AG04450 (cell line): ENCODE data around the gene RIPK4. TPM values are rescaled to one million over a fixed set of nuclear protein-coding genes. Genes with fewer than 3 reads are reported as not detected.

Experiments
- CTCF ChIA-PET: fragments of 300-600, 350-600 bp; formaldehyde crosslinking; extraction: SDS; loops from one replicate; lab custom pipeline; 2022; ENCODE audit warnings: antibody characterized with exemption, inconsistent platforms; lab: Charles Lee
- POLR2A ChIA-PET: fragments of 350-600 bp; formaldehyde crosslinking; extraction: SDS; loops from one replicate; lab custom pipeline; 2021; ENCODE audit warnings: antibody characterized with exemption, inconsistent platforms; lab: Yijun Ruan, JAX
- DNase-seq: peaks from one replicate; pipeline ENCODE4 v3.0.0-alpha.2; 2011; ENCODE audit warnings: low read depth, low spot score
- H3K27ac ChIP-seq: one replicate; pipeline ENCODE4 v1.5.1; 2012; ENCODE audit warnings: low read depth, low read length, control low read depth
- H3K27me3 ChIP-seq: one replicate; pipeline ENCODE4 v1.6.0; 2012; ENCODE audit warnings: low read length; ENCODE audit not compliant: control insufficient read depth, insufficient read depth
- H3K4me3 ChIP-seq: 2 replicates; pipeline ENCODE4 v1.5.1; 2011; ENCODE audit warnings: mild to moderate bottlenecking, low read depth, low read length, control low read depth
- H3K9me3 ChIP-seq: 2 replicates; pipeline ENCODE4 v1.5.1; 2012; ENCODE audit warnings: low read length; ENCODE audit not compliant: control insufficient read depth, insufficient read depth
- polyA plus RNA-seq: library from polyadenylated mRNA; depleted of rRNA; stranded (reverse); fragments of >200 nt; gene quantifications from 2 replicates; pipeline ENCODE4 v1.2.3, GENCODE V29; 2011
- TF ChIP-seq, protein P1 (sequence below): IDR thresholded peaks from 2 replicates; pipeline ENCODE4 v1.5.1; 2011; ENCODE audit warnings: low read depth, low read length, control low read depth, inconsistent platforms

Gene RIPK4
- polyA plus RNA-seq, 1 experiment, result not detected

DNA sequence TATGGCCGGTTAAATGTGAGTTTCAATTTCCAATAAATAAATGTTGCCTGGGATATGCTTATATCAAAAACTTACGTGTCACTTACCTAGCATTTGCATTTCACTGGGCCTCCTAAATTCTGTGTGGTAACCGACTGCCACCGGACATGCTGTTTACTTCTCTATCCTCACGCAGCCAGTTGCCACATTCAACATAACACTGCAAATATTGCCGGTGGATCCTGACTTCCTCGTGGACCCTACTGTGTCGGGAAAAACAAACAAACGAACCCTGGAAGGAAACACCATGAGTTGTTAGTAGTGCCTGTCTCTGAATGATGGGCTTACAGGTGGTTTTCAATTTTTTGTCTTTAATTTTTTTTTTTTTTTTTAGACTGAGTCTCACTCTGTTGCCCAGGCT, 54.1 kb downstream of the RIPK4 start:
- CTCF ChIA-PET, result no interaction called here
- POLR2A ChIA-PET, result no interaction called here
- TF ChIP-seq, protein P1, sequence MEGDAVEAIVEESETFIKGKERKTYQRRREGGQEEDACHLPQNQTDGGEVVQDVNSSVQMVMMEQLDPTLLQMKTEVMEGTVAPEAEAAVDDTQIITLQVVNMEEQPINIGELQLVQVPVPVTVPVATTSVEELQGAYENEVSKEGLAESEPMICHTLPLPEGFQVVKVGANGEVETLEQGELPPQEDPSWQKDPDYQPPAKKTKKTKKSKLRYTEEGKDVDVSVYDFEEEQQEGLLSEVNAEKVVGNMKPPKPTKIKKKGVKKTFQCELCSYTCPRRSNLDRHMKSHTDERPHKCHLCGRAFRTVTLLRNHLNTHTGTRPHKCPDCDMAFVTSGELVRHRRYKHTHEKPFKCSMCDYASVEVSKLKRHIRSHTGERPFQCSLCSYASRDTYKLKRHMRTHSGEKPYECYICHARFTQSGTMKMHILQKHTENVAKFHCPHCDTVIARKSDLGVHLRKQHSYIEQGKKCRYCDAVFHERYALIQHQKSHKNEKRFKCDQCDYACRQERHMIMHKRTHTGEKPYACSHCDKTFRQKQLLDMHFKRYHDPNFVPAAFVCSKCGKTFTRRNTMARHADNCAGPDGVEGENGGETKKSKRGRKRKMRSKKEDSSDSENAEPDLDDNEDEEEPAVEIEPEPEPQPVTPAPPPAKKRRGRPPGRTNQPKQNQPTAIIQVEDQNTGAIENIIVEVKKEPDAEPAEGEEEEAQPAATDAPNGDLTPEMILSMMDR, result no peak
- Histone ChIP-seq H3K27ac (no peak overlapping the region), H3K4me3 (no peak overlapping the region), H3K9me3 (no peaks in the 10 kb centered on the region; the same call in 1 of the 2 replicates), H3K27me3 (peaks cover 65% of the 10 kb centered on the region)
- no peak for DNase-seq

DNA sequence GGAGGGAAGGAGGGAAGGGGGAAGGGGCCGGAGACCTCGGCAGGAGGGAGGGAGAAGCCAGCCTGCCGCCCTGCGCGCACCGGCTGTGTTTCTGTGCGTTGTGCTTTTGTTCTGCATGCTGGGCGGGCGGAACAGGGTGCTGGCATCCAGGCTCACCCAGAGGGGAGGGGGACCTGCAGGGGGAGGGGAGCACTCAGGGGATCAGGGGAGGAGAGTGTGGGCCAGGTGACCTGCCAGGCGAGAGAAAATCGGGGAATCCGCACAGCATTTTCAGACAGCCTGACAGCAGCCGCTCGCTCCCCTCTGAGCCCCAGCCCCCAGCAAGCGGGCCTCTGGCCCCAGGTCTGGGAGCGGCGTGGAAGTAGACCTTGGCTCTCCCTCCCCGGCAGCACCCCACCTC, 54.7 kb downstream of the RIPK4 start:
- TF ChIP-seq, protein P1, result no peak
- ChIA-PET CTCF (no interaction called here), POLR2A (no interaction called here)
- peaks cover 61% of the 10 kb centered on the region for H3K27me3 ChIP-seq
- no peak for DNase-seq
- H3K9me3 ChIP-seq, result no peaks in the 10 kb centered on the region; the same call in 1 of the 2 replicates
- H3K27ac ChIP-seq, result no peak overlapping the region
- H3K4me3 ChIP-seq, result no peak overlapping the region

DNA sequence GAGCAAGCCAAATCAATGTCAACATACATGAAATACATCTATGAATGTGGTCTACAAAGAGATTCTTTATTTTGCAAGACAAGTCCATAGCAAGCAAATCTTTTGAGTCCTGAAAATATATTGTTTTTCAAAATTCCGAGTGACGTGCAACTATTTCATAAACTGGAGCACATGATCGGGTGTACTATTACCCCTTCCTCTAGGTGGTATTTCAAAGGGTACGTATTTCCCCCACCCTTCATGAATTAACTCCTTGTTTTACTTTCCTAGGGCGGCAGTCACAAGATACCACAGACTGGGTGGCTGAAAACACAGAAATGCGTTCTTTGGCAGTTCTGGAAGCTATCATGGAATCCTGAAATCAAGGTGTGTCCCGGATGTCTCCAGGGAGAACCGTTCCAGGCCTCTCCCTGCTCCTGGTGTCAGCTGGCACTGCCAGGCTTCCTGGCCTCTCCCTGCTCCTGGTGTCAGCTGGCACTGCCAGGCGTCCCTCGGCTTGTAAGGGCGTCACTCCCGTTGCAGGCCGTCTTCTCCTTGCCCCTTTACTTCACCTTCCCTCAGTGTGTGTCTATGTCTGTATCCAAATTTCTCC, 55.3 kb downstream of the RIPK4 start:
- ChIA-PET CTCF (no interaction called here), POLR2A (interaction anchor here (0.6 kb wide), 1 partner anchor 142 kb away, joined by 3 read pairs; no protein-coding TSS in a partner anchor)
- Histone ChIP-seq H3K27me3 (peaks cover 59% of the 10 kb centered on the region), H3K4me3 (no peak overlapping the region), H3K27ac (no peak overlapping the region), H3K9me3 (no peaks in the 10 kb centered on the region; the same call in 1 of the 2 replicates)
- TF ChIP-seq, protein P1, result no peak
- DNase-seq, result no peak

DNA sequence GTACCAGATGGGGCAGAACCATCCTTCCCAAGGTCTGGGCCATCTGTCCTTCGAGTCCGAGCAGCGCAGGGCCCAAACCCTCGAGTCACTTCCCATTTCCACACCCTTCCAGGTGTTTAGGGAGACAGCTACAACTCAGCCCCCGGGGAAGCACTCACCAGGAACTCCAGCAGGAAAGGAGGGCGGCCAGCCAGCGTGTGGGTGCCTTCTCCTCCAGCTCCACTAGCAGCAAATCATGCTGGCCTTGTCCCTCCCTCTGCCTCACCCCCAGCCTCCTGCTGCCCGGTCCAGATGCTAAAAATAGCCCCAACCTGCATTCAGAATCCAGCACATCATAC, 56.1 kb downstream of the RIPK4 start:
- Histone ChIP-seq H3K4me3 (no peak overlapping the region), H3K27ac (no peak overlapping the region), H3K27me3 (peaks cover 52% of the 10 kb centered on the region), H3K9me3 (no peaks in the 10 kb centered on the region; the same call in 1 of the 2 replicates)
- TF ChIP-seq, protein P1, result no peak
- POLR2A ChIA-PET, result interaction anchor here (0.6 kb wide), 1 partner anchor 141 kb away, joined by 3 read pairs; no protein-coding TSS in a partner anchor
- CTCF ChIA-PET, result no interaction called here
- no peak for DNase-seq

DNA sequence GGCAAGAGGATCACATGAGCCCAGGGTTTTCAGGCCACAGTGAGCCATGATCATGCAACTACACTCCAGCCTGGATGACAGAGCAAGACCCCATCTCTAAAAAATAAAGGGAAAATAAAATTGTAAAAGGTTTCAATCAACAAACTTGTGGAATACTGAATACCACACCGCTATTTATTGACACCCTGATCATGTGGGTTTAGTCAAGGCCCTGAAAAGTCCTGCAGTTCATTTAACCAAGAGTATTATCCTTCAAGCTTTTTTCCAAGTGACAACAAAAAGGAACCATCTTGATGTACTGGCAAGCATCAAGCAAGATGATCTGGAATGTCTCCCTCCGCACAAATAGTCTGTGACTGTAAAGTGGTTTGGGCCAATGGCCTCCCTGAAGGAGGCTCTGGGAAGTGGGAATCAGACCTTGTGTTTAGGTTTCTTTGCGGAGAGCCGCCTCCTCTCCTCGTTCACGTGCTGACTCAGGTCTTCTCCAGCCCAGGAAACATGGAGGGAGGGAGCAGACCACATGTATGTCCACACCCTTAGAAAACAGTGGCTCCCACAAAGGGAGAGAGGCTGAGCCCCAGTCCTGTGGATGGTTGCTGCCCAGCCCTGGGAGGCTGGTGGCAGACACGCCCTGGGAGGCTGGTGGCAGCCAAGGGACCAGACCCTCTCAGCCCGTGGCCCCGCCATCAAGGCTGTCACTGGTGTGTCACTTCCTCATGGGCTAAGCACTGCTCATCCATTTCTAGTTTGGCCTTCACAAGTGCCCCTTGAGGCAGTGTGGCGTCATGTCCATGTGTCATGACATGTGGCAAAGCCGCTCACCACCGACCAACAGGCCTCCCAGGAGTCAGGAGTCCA, 56.7 kb downstream of the RIPK4 start:
- DNase-seq, result no peak
- Histone ChIP-seq H3K9me3 (no peaks in the 10 kb centered on the region; the same call in 1 of the 2 replicates), H3K27me3 (peaks cover 47% of the 10 kb centered on the region), H3K27ac (no peak overlapping the region), H3K4me3 (no peak overlapping the region)
- CTCF ChIA-PET, result no interaction called here
- POLR2A ChIA-PET, result no interaction called here
- TF ChIP-seq, protein P1, result no peak
